Mesodermal cell (in vitro differentiated cells): ENCODE data around the gene KCNK6.
"Not testable (repeated sequence)": the region's sequence is repeated elsewhere in the genome, so short reads cannot be mapped to it uniquely, and the experiment has no call there.

ENCODE experiments used
- H3K27ac ChIP-seq: 2 replicates; pipeline ENCODE4 v1.7.0; 2013; ENCODE audit warnings: mild to moderate bottlenecking, low read depth, low read length, moderate library complexity; ENCODE audit not compliant: severe bottlenecking
- H3K36me3 ChIP-seq: 2 replicates; pipeline ENCODE4 v1.7.1; 2013; ENCODE audit warnings: mild to moderate bottlenecking, low read length, moderate library complexity; ENCODE audit not compliant: control insufficient read depth, insufficient read depth
- H3K4me1 ChIP-seq: one replicate; pipeline ENCODE4 v1.7.1; 2013; ENCODE audit warnings: mild to moderate bottlenecking, low read length; ENCODE audit not compliant: insufficient read depth, control insufficient read depth, poor library complexity, severe bottlenecking
- H3K4me3 ChIP-seq: 2 replicates; pipeline ENCODE4 v1.7.0; 2013; ENCODE audit warnings: low read length, control low read depth, mild to moderate bottlenecking; ENCODE audit not compliant: insufficient read depth, poor library complexity, severe bottlenecking; ENCODE audit errors: extremely low read depth
- H3K9me3 ChIP-seq: 2 replicates; pipeline ENCODE4 v1.7.1; 2013; ENCODE audit warnings: mild to moderate bottlenecking, low read length, moderate library complexity; ENCODE audit not compliant: control insufficient read depth
- WGBS, 2 experiments: methylation state at CpG; one replicate each; pipeline ENCODE4 v1.1.5; 2013; ENCODE audit warnings: missing lambda C conversion rate in 2 of 2; ENCODE audit not compliant: insufficient coverage in 2 of 2; 5-methylcytosine and 5-hydroxymethylcytosine counted together

The KCNK6 gene

DNA sequence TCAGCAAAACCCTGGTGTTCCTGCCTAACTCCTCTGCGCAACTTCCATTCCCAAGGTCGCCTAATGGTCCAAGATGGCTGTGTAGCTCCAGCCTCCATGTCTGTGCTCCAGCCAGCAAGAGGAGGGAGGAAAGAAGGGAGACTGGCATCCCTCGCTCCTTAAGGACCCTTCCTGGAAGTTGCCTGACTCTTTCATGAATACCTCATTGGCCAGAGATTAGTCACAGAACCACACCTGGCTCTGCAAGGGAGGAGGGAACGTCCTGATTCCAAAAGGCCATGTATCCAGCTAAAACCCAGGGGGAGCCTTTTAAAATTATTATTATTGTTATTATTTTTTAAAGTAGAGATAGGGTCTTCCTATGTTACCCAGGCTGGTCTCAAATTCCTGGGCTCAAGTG lies 4.8 kb downstream of the KCNK6 start:
- Histone ChIP-seq H3K4me1 (peaks cover under 1% of the 10 kb centered on the region), H3K4me3 (no peak overlapping the region), H3K27ac (no peak overlapping the region), H3K9me3 (no peaks in the 10 kb centered on the region), H3K36me3 (no peaks in the 10 kb centered on the region)
- 83 to 94% methylated on average over 1 to 2 of the region's 4 CpGs for WGBS, 2 experiments

DNA sequence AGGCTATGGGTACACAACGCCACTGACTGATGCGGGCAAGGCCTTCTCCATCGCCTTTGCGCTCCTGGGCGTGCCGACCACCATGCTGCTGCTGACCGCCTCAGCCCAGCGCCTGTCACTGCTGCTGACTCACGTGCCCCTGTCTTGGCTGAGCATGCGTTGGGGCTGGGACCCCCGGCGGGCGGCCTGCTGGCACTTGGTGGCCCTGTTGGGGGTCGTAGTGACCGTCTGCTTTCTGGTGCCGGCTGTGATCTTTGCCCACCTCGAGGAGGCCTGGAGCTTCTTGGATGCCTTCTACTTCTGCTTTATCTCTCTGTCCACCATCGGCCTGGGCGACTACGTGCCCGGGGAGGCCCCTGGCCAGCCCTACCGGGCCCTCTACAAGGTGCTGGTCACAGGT lies 6.9 kb downstream of the KCNK6 start:
- Histone ChIP-seq H3K9me3 (no peaks in the 10 kb centered on the region), H3K4me3 (no peak overlapping the region), H3K36me3 (no peaks in the 10 kb centered on the region), H3K4me1 (no peaks in the 10 kb centered on the region), H3K27ac (no peak overlapping the region)
- WGBS, 2 experiments: 92 to 97% methylated on average over 19 to 22 of the region's 22 CpGs

DNA sequence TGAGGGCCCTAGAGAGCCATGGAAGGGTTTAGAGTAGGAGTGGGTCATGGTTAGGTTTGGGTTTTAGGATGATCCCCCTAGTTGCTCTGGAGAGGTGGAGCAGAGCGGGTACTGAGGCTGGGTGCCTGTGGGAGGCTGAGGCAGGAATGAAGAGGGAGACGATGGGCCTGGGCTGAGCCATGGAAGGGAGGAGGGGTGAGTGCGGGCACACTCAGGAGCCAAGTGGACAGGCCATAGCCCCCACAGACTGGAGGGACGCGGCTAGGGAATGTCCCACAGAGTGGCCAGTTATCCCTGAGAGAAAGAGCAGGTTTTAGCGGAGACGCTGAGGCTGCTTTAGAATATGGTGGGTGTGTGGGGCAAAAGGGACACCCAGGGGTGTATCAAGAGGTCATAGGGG lies 10.0 kb downstream of the KCNK6 start:
- Histone ChIP-seq H3K4me3 (no peak overlapping the region), H3K36me3 (no peaks in the 10 kb centered on the region), H3K4me1 (no peaks in the 10 kb centered on the region), H3K27ac (no peak overlapping the region), H3K9me3 (no peaks in the 10 kb centered on the region)
- 90 to 95% methylated on average over 5 to 7 of the region's 7 CpGs for WGBS, 2 experiments

DNA sequence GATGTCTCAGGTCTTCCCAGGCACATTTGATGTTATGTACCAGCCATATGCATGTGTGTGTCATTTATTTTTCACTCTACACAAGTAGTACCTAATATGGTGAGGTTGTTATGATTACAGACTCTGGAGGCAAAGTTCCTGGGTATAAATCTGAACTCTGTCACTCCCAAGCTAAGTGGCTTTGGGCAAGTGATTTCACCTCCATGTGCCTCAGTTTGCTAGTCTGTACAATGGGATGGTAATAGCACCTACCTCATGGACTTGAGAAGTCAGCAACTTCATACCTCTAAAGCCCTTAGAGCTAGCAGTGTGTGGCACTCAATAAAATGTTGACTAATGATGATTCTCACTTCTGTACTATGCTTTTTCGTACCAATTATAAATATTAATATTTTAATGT lies 12.1 kb downstream of the KCNK6 start:
- H3K27ac ChIP-seq: no peak overlapping the region
- WGBS, 2 experiments: no CpG with 5 or more reads among the region's 1 CpG
- H3K36me3 ChIP-seq: no peaks in the 10 kb centered on the region
- H3K4me1 ChIP-seq: no peaks in the 10 kb centered on the region
- H3K4me3 ChIP-seq: no peak overlapping the region
- H3K9me3 ChIP-seq: no peaks in the 10 kb centered on the region

DNA sequence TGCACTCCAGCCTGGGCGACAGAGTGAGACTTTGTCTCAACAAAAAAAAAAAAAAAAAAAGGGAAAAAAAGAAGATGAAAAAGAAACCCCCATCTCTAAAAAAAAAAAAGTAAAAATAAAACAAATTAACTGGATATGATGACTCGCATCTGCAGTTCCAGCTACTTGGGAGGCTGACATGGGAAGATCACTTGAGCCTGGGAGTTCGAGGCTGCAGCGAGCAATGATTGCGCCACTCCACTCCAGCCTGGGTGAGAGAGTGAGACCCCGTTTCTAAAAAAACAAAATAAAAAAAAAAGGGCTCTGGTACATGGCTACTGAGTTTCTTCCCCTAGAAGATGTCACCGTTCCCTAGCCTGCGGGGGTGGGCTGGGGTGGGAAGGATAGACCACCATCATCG lies 13.6 kb downstream of the KCNK6 start:
- H3K27ac ChIP-seq: no peak overlapping the region
- no peaks in the 10 kb centered on the region for H3K4me1 ChIP-seq
- WGBS, 2 experiments: 90 to 100% methylated on average over 4 of the region's 9 CpGs
- no peaks in the 10 kb centered on the region for H3K36me3 ChIP-seq
- H3K9me3 ChIP-seq: no peaks in the 10 kb centered on the region
- no peak overlapping the region for H3K4me3 ChIP-seq

DNA sequence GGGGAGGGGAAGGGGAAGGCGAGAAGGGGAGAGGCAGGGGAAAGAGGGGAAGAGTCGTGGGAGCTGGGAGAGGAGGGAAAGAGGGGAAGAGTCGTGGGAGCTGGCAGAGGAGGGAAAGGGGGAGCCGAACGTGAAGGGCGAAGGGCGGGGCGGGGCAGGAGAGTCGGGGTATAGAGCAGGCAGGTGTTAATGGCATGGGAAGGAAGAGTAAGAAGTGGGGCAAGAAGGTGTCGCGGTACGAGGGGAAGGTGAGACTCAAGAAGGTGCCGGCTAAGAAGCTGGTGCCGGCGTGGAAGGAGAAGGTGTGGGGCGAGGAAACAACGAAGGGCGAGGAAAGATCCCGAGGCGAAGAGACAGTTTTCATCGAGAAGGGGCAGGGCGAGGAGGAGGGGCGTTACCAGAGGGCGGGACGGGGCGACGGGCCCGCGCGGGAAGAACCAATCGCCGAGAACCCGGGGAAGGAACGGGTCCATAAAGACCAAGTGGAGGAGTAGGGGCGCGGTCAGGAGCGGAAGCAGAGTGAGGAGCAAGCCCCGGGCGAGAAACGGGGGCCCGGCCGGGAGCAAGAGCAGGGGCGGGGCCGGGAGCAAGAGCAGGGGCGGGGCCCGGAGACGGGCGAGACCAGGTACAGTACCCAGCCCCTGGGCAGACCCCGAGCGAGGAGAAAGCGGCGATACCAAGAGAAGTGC lies 16.4 kb downstream of the KCNK6 start:
- Histone ChIP-seq H3K4me1 (peaks cover 5% of the 10 kb centered on the region), H3K9me3 (no peaks in the 10 kb centered on the region), H3K36me3 (no peaks in the 10 kb centered on the region), H3K4me3 (peak overlapping the region; percentile 63), H3K27ac (peak overlapping the region; percentile 71)
- WGBS, 2 experiments: 0 to 1% methylated on average over 38 to 52 of the region's 52 CpGs

DNA sequence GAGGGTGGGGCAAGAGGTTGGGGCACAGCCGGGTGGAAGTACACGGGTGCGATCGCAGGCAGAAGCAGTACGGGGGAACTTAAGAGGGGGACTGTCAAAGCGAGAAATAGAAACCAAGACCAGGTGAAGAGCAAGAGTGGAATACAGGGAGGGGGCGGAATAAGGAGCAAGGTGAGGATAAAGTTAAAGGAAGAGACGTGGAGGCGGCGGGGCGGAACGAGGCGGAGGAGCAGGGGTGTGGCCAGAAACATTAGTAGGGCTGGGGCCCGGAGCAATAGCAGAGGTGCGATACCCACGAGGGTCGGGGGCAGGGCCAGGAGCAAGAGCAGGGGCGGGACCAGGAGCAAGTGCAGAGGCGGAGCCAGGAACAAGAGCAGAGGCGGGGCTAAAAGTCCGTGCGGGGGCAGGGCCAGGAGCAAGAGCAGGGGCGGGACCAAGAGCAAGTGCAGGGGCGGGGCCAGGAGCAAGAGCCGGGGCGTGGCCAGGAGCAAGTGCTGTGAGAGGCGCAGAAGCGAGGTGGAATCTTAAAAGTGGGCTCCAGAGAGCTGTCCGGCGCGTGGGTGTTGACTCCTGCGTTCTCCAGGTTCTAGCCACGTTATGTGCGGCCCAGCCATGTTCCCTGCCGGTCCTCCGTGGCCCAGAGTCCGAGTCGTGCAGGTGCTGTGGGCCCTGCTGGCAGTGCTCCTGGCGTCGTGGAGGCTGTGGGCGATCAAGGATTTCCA lies 17.2 kb downstream of the KCNK6 start:
- WGBS, 2 experiments: 6 to 7% methylated on average over 35 to 41 of the region's 41 CpGs

DNA sequence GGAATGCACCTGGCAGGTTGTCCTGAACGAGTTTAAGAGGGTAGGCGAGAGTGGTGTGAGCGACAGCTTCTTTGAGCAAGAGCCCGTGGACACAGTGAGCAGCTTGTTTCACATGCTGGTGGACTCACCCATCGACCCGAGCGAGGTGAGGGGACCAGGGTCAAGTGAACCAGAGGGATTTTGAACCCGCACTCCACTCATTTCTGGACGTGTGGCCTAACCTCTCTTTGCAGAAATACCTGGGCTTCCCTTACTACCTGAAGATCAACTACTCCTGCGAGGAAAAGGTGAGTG lies 17.7 kb downstream of the KCNK6 start:
- no peaks in the 10 kb centered on the region for H3K36me3 ChIP-seq
- WGBS, 2 experiments: 67 to 69% methylated on average over 9 of the region's 10 CpGs
- H3K27ac ChIP-seq: no peak overlapping the region
- no peaks in the 10 kb centered on the region for H3K9me3 ChIP-seq
- H3K4me1 ChIP-seq: peaks cover 5% of the 10 kb centered on the region
- H3K4me3 ChIP-seq: peak overlapping the region; percentile 63

More for the DNA sequence above, 17.2 kb downstream of the KCNK6 start:
- Histone ChIP-seq H3K4me1 (peaks cover 5% of the 10 kb centered on the region), H3K27ac (peak overlapping the region; percentile 26), H3K4me3 (peak overlapping the region; percentile 63), H3K36me3 (no peaks in the 10 kb centered on the region), H3K9me3 (no peaks in the 10 kb centered on the region)

DNA sequence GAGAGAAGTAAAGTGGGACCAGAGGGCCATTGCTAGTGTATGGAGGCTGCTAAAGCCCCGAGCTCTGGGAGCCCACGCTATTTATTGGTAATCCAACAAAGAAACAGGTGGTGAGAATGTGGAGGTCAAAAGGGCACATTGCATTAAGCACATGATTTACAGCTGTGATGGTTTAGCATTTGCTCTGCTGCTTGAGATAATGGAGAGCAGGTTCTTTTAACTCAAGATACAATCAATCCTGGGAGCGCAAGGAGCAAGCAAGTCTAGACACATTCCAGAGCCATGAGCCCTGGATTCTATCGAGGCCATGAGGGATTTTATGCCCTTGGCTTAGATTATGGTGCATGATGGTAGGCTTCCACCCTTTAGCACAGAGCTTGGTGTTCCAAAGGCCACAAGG lies 19.4 kb downstream of the KCNK6 start:
- H3K4me3 ChIP-seq, H3K36me3 ChIP-seq, H3K9me3 ChIP-seq, H3K27ac ChIP-seq, H3K4me1 ChIP-seq: not testable (repeated sequence)
- WGBS, 2 experiments: 70 to 88% methylated on average over 2 of the region's 4 CpGs

DNA sequence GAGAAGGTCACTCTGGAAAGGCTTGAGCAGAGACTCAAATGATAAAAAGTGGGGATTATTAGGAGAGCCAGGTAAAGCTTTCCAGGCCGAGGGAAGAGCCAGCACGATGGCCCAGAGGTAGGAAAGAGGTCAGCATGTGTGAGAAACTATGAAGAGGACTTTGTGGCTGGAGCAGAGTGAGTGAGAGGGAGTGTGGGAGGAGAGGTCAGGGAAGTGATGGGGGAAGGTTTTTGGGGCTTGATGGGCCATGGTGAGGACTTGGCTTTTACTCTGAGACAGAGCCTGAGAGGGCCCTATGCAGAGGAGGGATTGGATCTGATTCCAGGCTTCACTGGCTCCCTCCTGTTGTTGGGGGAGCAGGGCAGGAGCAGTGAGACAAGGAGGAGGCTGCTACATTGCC lies 21.3 kb downstream of the KCNK6 start:
- peaks cover 5% of the 10 kb centered on the region for H3K4me1 ChIP-seq
- WGBS, 2 experiments: 85 to 100% methylated on average over 2 of the region's 2 CpGs
- H3K36me3 ChIP-seq: no peaks in the 10 kb centered on the region
- H3K27ac ChIP-seq: no peak overlapping the region
- H3K4me3 ChIP-seq: no peak overlapping the region
- no peaks in the 10 kb centered on the region for H3K9me3 ChIP-seq

DNA sequence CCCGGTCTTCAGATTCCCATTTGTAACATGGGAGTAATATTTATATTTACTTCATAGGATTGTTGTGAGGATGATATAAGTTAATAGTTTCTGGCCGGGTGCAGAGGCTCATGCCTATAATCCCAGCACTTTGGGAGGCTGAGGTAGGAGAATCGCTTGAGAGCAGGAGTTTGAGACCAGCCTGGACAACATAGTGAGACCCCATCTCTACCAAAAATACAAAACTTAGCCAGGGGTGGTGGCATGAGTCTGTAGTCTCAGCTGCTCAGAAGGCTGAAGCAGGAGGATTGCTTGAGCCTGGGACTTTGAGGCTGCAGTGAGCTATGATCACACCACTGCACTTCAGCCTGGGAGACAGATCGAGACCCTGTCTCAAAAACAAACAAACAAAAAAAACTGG lies 27.2 kb downstream of the KCNK6 start:
- Histone ChIP-seq H3K4me1 (no peaks in the 10 kb centered on the region), H3K27ac (no peak overlapping the region), H3K4me3 (no peak overlapping the region), H3K36me3 (no peaks in the 10 kb centered on the region), H3K9me3 (no peaks in the 10 kb centered on the region)
- 92 to 100% methylated on average over 1 to 2 of the region's 4 CpGs for WGBS, 2 experiments
